GM19193 (cell line): ENCODE measurements around the gene DNAJC17.
A peak's percentile ranks its signal among the peaks of the same experiment; 100 is the strongest.

Experiments
- POLR2A ChIP-seq: IDR thresholded peaks from 4 replicates; pipeline ENCODE4 v1.6.1; 2011; ENCODE audit not compliant: insufficient read depth, insufficient read length; ENCODE audit errors: extremely low read depth

The DNAJC17 gene

GRCh38 chr15:40807028-40807887, at the start of gene DNAJC17, which contains the start of gene ZFYVE19:
Gene DNAJC17, minus strand, starts transcription at chr15:40807473. Its CDS starts 27 bp downstream, at chr15:40807446.
Gene ZFYVE19, plus strand, starts transcription at chr15:40807089. Its CDS starts 501 bp downstream, at chr15:40807590.
- peak; percentile 89 for TF ChIP-seq POLR2A

GRCh38 chr15:40856746-40857145, 49.5 kb upstream of the DNAJC17 start:
- no peak for TF ChIP-seq POLR2A

GRCh38 chr15:40855706-40856234, 48.5 kb upstream of the DNAJC17 start:
- no peak for TF ChIP-seq POLR2A

- TF ChIP-seq POLR2A: no peak
Observed at GRCh38 chr15:40854161-40854560, 46.9 kb upstream of the DNAJC17 start.

- TF ChIP-seq POLR2A: no peak
Observed at GRCh38 chr15:40853241-40853890, 46.1 kb upstream of the DNAJC17 start.

- no peak for TF ChIP-seq POLR2A
Observed at GRCh38 chr15:40852529-40852928, 45.3 kb upstream of the DNAJC17 start.

- no peak for TF ChIP-seq POLR2A
Observed at GRCh38 chr15:40850576-40851112, 43.4 kb upstream of the DNAJC17 start.

- peak; percentile 29 for TF ChIP-seq POLR2A
Observed at GRCh38 chr15:40847223-40847961, 40.1 kb upstream of the DNAJC17 start.

GRCh38 chr15:40846841-40847222, 39.6 kb upstream of the DNAJC17 start:
- no peak for TF ChIP-seq POLR2A

- TF ChIP-seq POLR2A: no peak
Observed at GRCh38 chr15:40845511-40846284, 38.4 kb upstream of the DNAJC17 start.

- no peak for TF ChIP-seq POLR2A
Observed at GRCh38 chr15:40845036-40845435, 37.8 kb upstream of the DNAJC17 start.

- TF ChIP-seq POLR2A: no peak
Observed at GRCh38 chr15:40844696-40845030, 37.4 kb upstream of the DNAJC17 start.

GRCh38 chr15:40843885-40844695, 36.8 kb upstream of the DNAJC17 start, which contains the start of gene SPINT1:
Gene SPINT1, plus strand, starts transcription at chr15:40844048. Its CDS starts 507 bp downstream, at chr15:40844555.
- no peak for TF ChIP-seq POLR2A
